ENCODE results near the gene CRACDL.

- TF ChIP-seq CREB5 (CRISPR knock-in tag; IDR thresholded peaks at IDR 0.05; ENCODE audit: low read depth) (no peak), ZC3H10 (CRISPR knock-in tag; IDR thresholded peaks at IDR 0.05) (no peak)
These were observed 129.8 kb downstream of the CRACDL start for GRCh38 chr2:98806236-98806697.

All from SK-N-SH treated with all-trans-retinoic acid at 6 μM for 48 hours (cell line).